Tibial artery (tissue), 4 donors: ENCODE results near the gene KDR.
A peak's percentile ranks its signal among the peaks of the same experiment; 100 is the strongest.

Source experiments
- DNase-seq, 2 donors: peaks; one replicate each; pipeline ENCODE4 v3.0.0-alpha.2; 2019
- H3K27ac ChIP-seq, 2 donors: fragments of 200-600 bp; sonication (generic) in 1 of 2; 1 replicate in 1 of 2; 2 replicates in 1 of 2; pipeline ENCODE4 v1.5.1; 2018 to 2019; ENCODE audit warnings: mild to moderate bottlenecking in 1 of 2
- H3K27me3 ChIP-seq, 2 donors: fragments of 200-600 bp; sonication (generic) in 1 of 2; one replicate each; pipeline versions ENCODE4 v1.5.1 to v1.6.0; 2016 to 2019
- H3K36me3 ChIP-seq, 3 donors: fragments of 200-600 bp; sonication (generic) in 2 of 3; one replicate each; pipeline ENCODE4 v1.5.1; 2016 to 2019; ENCODE audit warnings: mild to moderate bottlenecking in 2 of 3
- H3K4me1 ChIP-seq, 4 donors: fragments of 200-600 bp; sonication (generic) in 2 of 4; 1 replicate in 3 of 4; 2 replicates in 1 of 4; pipeline ENCODE4 v1.5.1; 2016 to 2019
- H3K4me3 ChIP-seq, 2 donors: fragments of 200-600 bp; sonication (generic) in 1 of 2; 1 replicate in 1 of 2; 2 replicates in 1 of 2; pipeline ENCODE4 v1.5.1; 2018 to 2019; ENCODE audit warnings: mild to moderate bottlenecking in 2 of 2
- H3K9me3 ChIP-seq, 3 donors: fragments of 200-600 bp; sonication (generic) in 1 of 3; one replicate each; pipeline ENCODE4 v1.5.1; 2016 to 2019
- intact Hi-C: fragments of 100-400 bp; cut with DNase I; formaldehyde crosslinking; loops from one replicate; pipeline ENCODE4 v1.15.0; 2023; ENCODE audit warnings: low total_unique reads
- TF ChIP-seq, protein P1 (sequence below), 2 experiments: fragments of 200-600 bp in 1 of 2; fragments of 450-650 bp in 1 of 2; IDR thresholded peaks; one replicate each; pipeline ENCODE4 v1.5.1; 2017 to 2019; ENCODE audit warnings: antibody characterized with exemption in 2 of 2, mild to moderate bottlenecking in 1 of 2, moderate library complexity in 1 of 2

KDR gene

DNA sequence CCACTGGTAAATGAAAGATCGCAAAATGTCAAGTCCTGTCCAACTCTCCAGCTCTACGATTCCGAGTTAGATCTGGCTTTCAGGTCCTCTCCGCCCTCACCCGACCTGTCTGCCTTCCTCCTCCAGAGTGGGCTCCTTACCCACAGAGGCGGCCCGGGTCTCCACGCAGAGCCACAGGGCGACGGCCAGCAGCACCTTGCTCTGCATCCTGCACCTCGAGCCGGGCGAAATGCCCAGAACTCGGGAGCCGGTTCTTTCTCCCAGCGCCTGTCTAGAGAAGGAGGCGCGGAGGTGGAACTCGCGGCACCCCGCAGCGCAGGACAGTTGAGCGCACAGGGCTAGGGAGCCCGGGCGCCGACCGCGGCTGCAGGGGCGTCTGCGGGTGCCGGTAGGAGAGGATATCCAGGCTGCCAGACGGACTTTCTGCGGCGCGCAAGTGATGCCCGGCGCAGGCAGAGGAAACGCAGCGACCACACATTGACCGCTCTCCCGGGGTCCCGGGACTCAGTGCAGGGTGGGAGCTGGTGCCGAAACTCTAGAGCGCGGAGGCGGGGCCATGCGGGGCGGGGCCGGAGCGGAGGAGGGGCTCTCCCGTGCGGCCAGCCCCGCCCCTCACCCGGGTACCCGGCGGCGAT is at the start of gene KDR:
Gene KDR (minus strand): TSS at position 509 of the 635 bp plus-strand sequence. CDS start 302 bp downstream, at position 207.
- TF ChIP-seq, protein P1, sequence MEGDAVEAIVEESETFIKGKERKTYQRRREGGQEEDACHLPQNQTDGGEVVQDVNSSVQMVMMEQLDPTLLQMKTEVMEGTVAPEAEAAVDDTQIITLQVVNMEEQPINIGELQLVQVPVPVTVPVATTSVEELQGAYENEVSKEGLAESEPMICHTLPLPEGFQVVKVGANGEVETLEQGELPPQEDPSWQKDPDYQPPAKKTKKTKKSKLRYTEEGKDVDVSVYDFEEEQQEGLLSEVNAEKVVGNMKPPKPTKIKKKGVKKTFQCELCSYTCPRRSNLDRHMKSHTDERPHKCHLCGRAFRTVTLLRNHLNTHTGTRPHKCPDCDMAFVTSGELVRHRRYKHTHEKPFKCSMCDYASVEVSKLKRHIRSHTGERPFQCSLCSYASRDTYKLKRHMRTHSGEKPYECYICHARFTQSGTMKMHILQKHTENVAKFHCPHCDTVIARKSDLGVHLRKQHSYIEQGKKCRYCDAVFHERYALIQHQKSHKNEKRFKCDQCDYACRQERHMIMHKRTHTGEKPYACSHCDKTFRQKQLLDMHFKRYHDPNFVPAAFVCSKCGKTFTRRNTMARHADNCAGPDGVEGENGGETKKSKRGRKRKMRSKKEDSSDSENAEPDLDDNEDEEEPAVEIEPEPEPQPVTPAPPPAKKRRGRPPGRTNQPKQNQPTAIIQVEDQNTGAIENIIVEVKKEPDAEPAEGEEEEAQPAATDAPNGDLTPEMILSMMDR (IDR thresholded peaks at IDR 0.05) = no peak
- H3K27ac ChIP-seq = peak within 1 kb of the TSS in 1 of 2 donors; percentile 59
- no peaks in the 10 kb centered on the region for H3K9me3 ChIP-seq
- DNase-seq = peak; percentile 20 to 65
- no peaks in the 10 kb centered on the region for H3K36me3 ChIP-seq
- intact Hi-C loops = no loop called here
- no peaks in the 10 kb centered on the region for H3K27me3 ChIP-seq
- H3K4me3 ChIP-seq = peak within 1 kb of the TSS; percentile 66 to 69
- H3K4me1 ChIP-seq = peaks cover 0 to 32% (median 12%) of the 10 kb centered on the region in 4 donors

DNA sequence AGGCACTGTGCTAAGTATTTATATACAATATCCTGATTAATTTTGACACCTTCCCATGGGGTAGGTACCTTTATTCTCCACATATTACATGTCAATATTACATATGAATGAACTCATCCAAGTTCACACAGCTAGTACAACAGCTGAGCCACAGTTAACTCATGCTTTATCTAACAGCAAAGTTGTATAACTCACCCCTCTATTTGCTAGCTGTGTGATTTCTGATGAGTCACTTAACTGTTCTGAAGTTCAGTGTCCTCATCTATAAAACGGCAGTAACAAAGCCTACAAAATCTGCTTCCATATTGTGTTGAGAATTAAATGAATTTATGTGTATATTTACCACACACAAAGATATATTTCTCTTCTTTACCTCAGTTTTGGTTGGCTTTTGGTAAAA is 48.2 kb upstream of the KDR start:
- intact Hi-C loops = no loop called here
- TF ChIP-seq, protein P1 (IDR thresholded peaks at IDR 0.05) = no peak
- no peaks in the 10 kb centered on the region for H3K36me3 ChIP-seq
- H3K9me3 ChIP-seq = no peaks in the 10 kb centered on the region
- peaks cover 0 to 6% (median 0%) of the 10 kb centered on the region in 4 donors for H3K4me1 ChIP-seq
- H3K4me3 ChIP-seq = no peak overlapping the region
- no peak for DNase-seq
- H3K27ac ChIP-seq = no peak overlapping the region
- no peaks in the 10 kb centered on the region for H3K27me3 ChIP-seq

DNA sequence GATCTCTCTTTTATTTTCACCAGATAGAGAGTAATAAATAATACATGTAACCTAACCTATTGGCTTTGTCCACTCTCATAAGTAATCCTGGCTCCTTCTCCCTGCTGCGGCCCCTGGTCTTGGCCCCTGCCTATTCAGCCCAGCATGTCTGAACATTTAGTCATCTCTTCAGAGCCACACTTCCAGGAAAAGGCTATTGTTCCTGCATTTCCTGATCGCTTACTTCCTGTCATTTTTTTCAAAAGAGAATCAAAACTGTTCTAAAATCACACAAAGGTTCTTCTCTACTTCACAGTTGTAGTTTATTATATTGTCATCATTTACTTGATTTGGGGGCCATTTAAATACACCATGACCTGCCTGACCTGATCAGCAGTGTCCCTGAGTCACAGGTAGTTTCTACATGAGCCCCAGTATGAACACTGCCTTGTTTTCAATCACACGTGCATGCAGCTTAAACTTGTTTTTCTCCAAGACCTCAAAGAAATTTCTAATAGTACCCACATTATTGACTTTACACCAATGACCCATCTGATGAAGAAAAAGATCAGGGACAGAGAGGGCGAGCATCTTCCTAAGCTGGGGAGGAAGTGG is 47.4 kb upstream of the KDR start:
- Histone ChIP-seq H3K27me3 (no peaks in the 10 kb centered on the region), H3K4me3 (no peak overlapping the region), H3K9me3 (no peaks in the 10 kb centered on the region), H3K27ac (no peak overlapping the region), H3K4me1 (peaks cover 0 to 6% (median 0%) of the 10 kb centered on the region in 4 donors), H3K36me3 (no peaks in the 10 kb centered on the region)
- TF ChIP-seq, protein P1 (IDR thresholded peaks at IDR 0.05) = no peak
- DNase-seq = no peak
- intact Hi-C loops = no loop called here

DNA sequence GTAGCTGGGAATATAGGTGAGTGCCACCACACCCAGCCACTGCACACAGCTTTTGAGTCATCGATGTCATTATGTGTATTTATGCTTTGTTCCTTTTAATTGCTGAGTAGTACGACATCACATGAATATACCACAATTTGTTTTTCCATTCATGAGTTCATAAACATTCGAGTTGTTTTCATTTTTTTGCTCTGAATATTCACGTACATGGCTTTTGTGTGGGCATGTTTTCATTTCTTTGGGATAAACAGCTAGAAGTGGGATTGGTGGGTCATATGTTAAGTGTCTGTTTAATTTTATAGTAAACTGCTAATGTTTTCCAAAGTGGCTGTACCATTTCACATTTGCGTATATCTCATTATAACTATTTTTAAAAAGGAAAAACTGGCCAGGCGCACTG is 45.1 kb upstream of the KDR start:
- no peak overlapping the region for H3K27ac ChIP-seq
- TF ChIP-seq, protein P1 (IDR thresholded peaks at IDR 0.05) = no peak
- no peak overlapping the region for H3K4me3 ChIP-seq
- intact Hi-C loops = no loop called here
- H3K36me3 ChIP-seq = no peaks in the 10 kb centered on the region
- DNase-seq = no peak
- peaks cover 0 to 1% (median 0%) of the 10 kb centered on the region in 4 donors for H3K4me1 ChIP-seq
- no peaks in the 10 kb centered on the region for H3K27me3 ChIP-seq
- H3K9me3 ChIP-seq = no peaks in the 10 kb centered on the region

DNA sequence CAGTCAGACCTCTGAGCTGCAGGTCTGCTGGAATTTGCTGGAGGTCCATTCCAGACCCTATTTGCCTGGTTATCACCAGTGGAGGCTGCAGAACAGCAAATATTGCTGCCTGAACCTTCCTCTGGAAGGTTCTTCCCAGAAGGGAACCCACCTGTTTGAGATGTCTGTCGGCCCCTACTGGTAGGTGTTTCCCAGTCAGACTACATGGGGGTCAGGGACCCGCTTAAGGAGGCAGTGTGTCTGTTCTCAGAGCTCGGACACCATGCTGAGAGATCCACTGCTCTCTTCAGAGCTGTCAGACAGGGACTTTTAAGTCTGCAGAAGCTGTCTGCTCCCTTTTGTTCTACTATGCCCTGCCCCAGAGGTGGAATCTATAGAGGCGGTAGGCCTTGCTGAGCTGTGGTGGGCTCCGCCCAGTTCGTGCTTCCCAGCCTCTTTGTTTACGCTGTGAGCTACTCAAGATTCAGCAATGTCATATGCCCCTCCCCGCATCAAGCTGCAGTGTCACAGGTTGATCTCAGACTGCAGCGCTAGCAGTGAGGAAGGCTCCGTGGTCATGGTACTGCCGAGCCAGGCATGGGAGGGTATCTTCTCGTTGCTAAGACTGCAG is 44.1 kb upstream of the KDR start:
- H3K9me3 ChIP-seq = no peaks in the 10 kb centered on the region
- no peaks in the 10 kb centered on the region for H3K27me3 ChIP-seq
- H3K4me1 ChIP-seq = no peaks in the 10 kb centered on the region
- intact Hi-C loops = no loop called here
- H3K36me3 ChIP-seq = no peaks in the 10 kb centered on the region
- DNase-seq = no peak
- H3K27ac ChIP-seq = no peak overlapping the region
- H3K4me3 ChIP-seq = no peak overlapping the region
- TF ChIP-seq, protein P1 (IDR thresholded peaks at IDR 0.05) = no peak
